Activated T-cell treated with anti-CD3 and anti-CD28 coated beads, Interleukin-2, amount 50 U/mL, for 24 hours (primary cell): Measurements from ENCODE around the gene TRIOBP.
"Not testable (repeated sequence)": the region's sequence is repeated elsewhere in the genome, so short reads cannot be mapped to it uniquely, and the experiment has no call there.

Experiments used
- DNase-seq: peaks from one replicate; pipeline ENCODE4 v3.0.0-alpha.2; 2020
- H3K27ac Mint-ChIP-seq: 2 replicates; pipeline ENCODE4 v1.8.0; 2020; ENCODE audit warnings: mild to moderate bottlenecking, mixed read lengths
- H3K27me3 Mint-ChIP-seq: 2 replicates; pipeline ENCODE4 v1.8.0; 2020; ENCODE audit warnings: mixed read lengths
- H3K36me3 Mint-ChIP-seq: 2 replicates; pipeline ENCODE4 v1.8.0; 2020; ENCODE audit warnings: low read depth, mixed read lengths
- H3K4me1 Mint-ChIP-seq: 2 replicates; pipeline ENCODE4 v1.8.0; 2020; ENCODE audit warnings: low read depth, mixed read lengths
- H3K4me3 Mint-ChIP-seq: 2 replicates; pipeline ENCODE4 v1.8.0; 2020; ENCODE audit warnings: mild to moderate bottlenecking, moderate library complexity, mixed read lengths
- H3K9me3 Mint-ChIP-seq: 2 replicates; pipeline ENCODE4 v1.8.0; 2020; ENCODE audit warnings: mixed read lengths

The TRIOBP gene

DNA sequence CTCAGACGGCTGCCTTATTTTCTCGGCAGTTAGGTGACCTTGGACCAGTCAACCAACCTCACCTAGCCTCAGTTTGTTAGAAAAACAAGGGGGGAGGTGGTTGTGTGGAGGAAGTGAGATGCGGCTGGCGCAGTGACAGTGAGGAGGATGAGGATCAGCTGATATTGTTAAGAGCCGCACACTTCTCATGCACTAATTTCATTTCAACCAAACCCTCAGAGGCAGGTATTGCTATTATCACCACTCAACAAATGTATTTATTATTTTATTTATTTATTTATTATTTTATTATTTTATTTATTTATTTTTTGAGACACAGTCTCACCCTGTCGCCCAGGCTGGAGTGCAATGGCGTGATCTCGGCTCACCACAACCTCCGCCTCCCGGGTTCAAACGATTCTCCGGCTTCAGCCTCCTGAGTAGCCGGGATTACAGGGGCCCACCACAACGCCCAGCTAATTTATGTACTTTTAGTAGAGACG, 19.3 kb upstream of the TRIOBP start:
- Mint-ChIP-seq H3K27me3 (no peaks in the 10 kb centered on the region), H3K4me1 (peaks cover 59% of the 10 kb centered on the region), H3K36me3 (peaks cover 5% of the 10 kb centered on the region), H3K9me3 (no peaks in the 10 kb centered on the region), H3K4me3 (peak overlapping the region; percentile 79), H3K27ac (peak overlapping the region; percentile 93)
- DNase-seq = no peak

DNA sequence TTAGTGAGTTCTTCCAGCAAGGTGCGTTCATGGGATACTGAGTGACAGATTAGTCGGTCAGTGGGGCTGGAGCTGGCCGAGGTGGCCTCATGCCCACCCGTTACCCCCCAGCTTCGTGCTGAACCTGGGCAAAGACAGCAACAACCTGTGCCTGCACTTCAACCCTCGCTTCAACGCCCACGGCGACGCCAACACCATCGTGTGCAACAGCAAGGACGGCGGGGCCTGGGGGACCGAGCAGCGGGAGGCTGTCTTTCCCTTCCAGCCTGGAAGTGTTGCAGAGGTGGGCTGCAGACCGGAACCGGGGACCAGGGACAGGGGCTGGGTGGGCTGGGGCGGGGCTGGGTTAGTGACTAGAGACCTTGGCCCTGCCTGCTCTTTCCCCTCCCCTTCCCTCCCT, 18.5 kb upstream of the TRIOBP start:
- H3K4me3 Mint-ChIP-seq = no peak overlapping the region
- peaks cover 51% of the 10 kb centered on the region for H3K4me1 Mint-ChIP-seq

DNA sequence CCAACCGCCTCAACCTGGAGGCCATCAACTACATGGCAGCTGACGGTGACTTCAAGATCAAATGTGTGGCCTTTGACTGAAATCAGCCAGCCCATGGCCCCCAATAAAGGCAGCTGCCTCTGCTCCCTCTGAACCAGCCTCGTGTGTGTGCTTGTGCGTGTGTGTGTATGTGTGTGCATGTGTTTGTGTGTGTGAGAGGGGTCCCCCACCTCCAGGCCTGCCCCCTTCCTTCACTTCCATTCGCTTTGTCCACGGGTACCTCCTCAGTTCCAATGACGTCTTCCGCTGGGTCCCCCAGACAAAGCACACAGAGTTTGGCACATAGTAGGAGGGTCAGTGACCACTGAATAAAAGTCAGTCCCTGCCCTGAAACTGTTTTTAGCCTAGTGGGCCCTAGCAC, 17.2 kb upstream of the TRIOBP start:
- H3K9me3 Mint-ChIP-seq = no peaks in the 10 kb centered on the region
- no peak overlapping the region for H3K4me3 Mint-ChIP-seq
- peaks cover 41% of the 10 kb centered on the region for H3K4me1 Mint-ChIP-seq
- H3K36me3 Mint-ChIP-seq = peaks cover 5% of the 10 kb centered on the region
- H3K27ac Mint-ChIP-seq = peak overlapping the region; percentile 60
- no peak for DNase-seq
- H3K27me3 Mint-ChIP-seq = no peaks in the 10 kb centered on the region

More for the DNA sequence above, 18.5 kb upstream of the TRIOBP start:
- Mint-ChIP-seq H3K27ac (no peak overlapping the region), H3K36me3 (peaks cover 5% of the 10 kb centered on the region), H3K27me3 (no peaks in the 10 kb centered on the region), H3K9me3 (no peaks in the 10 kb centered on the region)
- no peak for DNase-seq

DNA sequence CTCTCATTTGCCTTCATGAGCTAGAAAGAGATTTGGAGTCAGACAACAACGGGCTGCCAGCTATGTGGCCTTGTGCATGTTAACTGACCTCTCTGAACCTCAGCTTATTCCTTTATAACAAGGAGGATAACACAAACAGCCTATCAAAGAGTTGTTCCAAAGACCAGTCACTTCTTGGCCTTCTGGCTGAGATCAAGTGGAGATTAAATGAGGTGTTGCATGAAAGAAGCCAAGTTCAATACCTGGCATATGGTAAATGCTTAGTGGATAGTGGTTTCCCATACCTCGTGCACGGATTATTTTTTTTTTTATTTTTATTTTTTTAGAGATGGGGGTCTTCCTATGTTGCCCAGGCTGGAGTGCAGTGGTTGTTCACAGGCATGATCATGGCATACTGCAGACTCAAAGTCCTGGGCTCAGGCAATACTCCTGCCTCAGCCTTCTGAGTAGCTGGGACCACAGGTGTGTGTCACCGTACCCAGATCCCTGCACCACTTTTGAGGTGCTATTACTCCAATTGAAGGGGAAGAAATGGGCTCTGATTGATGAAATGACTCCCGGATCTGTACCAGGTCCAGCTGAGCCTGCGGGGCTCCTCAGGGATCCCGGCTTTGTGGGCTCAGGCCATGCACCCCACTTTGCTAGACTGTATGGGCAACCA, 16.5 kb upstream of the TRIOBP start:
- Mint-ChIP-seq H3K27ac (no peak overlapping the region), H3K27me3 (no peaks in the 10 kb centered on the region), H3K4me1 (peaks cover 35% of the 10 kb centered on the region), H3K4me3 (no peak overlapping the region), H3K9me3 (no peaks in the 10 kb centered on the region), H3K36me3 (peaks cover 5% of the 10 kb centered on the region)
- DNase-seq = no peak

DNA sequence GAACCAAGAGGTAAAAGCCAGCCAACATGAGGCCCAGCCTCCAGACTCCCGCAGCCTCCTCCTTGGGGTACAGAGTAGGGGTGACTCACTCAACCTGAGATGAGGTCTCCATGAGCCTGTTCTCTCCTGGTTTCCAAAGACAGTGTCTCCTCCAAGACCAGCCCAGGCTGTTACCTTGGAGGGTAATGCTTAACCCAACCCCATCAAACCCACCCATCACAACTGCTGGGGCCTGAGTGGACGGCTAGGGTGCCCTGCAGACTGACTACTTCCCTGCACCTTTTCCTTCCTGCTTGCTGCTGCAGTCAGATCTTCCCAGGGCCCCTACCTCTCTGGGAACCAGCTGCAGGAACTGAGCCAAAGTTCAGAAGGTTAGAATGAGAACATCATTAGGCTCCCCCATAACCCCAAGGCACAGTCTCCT, 15.8 kb upstream of the TRIOBP start:
- H3K27ac Mint-ChIP-seq = no peak overlapping the region
- no peaks in the 10 kb centered on the region for H3K9me3 Mint-ChIP-seq
- DNase-seq = no peak
- H3K27me3 Mint-ChIP-seq = no peaks in the 10 kb centered on the region
- peaks cover 6% of the 10 kb centered on the region for H3K36me3 Mint-ChIP-seq
- H3K4me3 Mint-ChIP-seq = no peak overlapping the region
- peaks cover 32% of the 10 kb centered on the region for H3K4me1 Mint-ChIP-seq

DNA sequence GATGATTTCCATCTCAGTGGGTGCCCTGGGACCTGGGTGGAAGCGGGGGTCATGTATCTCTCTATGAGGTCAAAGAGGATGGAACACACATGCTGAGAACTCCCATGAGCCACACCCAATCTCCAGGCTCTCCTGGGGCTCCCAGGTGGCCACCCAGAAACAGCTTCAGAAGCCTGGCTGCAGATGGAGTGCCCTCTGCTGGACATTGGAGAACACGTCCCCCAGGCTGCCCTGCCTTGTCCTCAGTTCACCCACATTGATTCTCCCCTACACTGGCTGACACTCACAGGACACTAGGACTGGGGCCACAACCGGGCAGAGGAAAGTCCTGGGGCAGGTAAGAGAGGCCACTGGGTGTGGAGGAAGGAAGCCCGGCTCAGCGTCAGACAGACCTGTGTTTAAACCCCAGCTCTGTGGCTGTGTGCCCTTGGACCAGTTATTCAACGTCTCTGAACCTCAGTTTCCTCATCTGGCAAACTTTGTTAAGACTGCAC, 15.2 kb upstream of the TRIOBP start:
- Mint-ChIP-seq H3K27me3 (no peaks in the 10 kb centered on the region), H3K9me3 (no peaks in the 10 kb centered on the region), H3K4me1 (peaks cover 28% of the 10 kb centered on the region), H3K27ac (peak overlapping the region; percentile 71), H3K36me3 (peaks cover 12% of the 10 kb centered on the region), H3K4me3 (no peak overlapping the region)
- DNase-seq = peak; percentile 81

DNA sequence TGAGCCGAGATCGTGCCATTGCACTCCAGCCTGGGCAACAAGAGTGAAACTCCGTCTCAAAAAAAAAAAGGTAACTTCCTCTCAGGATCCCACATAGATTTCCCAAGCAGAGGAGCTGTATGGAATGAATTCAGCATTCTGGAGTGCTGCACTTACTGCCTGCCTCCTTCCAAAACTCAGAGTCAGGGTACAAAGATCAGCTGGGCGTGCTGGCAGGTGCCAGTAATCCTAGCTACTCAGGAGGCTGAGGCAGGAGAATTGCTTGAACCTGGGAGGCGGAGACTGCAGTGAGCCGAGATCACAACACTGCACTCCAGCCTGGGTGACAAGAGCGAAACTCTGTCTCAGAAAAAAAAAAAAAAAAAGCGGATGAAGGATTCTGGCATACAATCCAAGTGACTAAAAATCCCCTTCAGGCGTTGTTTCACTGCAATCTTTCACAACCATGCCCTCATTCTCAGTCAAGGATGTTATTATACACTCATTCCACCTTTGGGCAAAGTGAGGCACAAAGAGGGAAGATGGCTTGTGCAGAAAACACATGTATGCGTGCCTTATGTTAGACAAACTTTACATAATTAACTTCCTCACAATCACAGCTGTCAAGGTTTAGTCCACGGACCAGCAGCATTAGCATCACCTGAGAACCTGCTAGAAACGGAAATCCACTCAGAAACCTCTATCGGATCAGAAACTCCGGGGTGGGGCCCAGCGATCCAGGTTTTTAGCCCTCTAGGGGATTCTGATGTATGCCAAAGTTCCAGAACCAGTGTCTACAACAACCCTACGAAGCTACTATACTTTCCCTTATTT, 11.8 kb upstream of the TRIOBP start:
- Mint-ChIP-seq H3K27me3 (no peaks in the 10 kb centered on the region), H3K4me1 (peaks cover 36% of the 10 kb centered on the region), H3K27ac (peak overlapping the region; percentile 97), H3K4me3 (peak overlapping the region; percentile 99), H3K36me3 (peaks cover 37% of the 10 kb centered on the region), H3K9me3 (no peaks in the 10 kb centered on the region)
- DNase-seq = no peak

DNA sequence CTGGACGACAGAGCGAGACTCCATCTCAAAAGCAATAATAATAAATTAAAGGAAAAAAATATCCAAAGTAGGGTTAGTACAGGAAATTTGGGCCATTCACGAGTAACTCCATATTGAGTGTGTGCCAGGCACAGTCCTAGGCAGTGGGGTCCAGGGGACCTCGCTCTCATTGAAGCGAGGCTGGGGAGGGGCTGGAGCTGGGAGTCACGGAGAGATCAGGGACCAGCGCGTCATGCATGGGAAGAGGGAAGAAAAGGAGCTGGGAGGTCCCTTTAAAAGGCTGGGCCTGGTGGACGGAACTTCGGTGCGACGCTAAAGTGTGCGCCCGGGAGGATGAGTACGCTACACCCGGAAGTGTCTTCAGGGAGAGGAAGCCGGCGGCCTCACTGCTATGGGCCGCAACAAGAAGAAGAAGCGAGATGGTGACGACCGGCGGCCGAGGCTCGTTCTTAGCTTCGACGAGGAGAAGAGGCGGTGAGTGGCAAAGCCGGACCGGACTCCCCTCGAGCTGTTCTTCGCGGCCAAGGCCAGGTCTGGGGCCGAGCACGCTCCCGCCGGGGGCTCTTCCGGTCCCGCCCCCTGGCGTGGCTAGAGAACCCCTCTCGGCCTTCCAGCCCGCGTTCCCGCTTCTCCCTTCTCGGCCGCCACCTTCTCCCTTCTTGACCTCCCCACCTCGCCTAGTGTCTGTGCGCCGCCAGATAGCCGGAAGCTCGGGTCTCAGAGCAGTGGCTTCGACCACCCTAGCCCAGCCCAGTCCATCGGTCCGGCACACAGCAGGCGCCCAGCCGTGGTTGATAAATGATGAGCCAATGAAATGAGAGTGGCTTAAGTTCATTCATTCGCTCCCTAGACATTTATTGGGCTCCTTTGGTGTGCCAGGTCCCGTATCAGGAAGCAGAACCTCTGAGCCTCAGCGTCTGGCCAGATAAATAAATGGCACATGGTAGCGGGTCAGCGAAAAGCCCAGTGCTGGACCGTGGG, 10.6 kb upstream of the TRIOBP start, which contains the start of gene NOL12:
NOL12 (plus strand) TSS at position 342 of the 981 bp plus-strand sequence; CDS start at position 392, 50 bp downstream.
- DNase-seq = peak; percentile 90
- Mint-ChIP-seq H3K4me1 (peaks cover 33% of the 10 kb centered on the region), H3K27ac (peak within 1 kb of the TSS; percentile 97), H3K36me3 (peaks cover 50% of the 10 kb centered on the region), H3K9me3 (no peaks in the 10 kb centered on the region), H3K4me3 (peak within 1 kb of the TSS; percentile 99), H3K27me3 (no peaks in the 10 kb centered on the region)

DNA sequence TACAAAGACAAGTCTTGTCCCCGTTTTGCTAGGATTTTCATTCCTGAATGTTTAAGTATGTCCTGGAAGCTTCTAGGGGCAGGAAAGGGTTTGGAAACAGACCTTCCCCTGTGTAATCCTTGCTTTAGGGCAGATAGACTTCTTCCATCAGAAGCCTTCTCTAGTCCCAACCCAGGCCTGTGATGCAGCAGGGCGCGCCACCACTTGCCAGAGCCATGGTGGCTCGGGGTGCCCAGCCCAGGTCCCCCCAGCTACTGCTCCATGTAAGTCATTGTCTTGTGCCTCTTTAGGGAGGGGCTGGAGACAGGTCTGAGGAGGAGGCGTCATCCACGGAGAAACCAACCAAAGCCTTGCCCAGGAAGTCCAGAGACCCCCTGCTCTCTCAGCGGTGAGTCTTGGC, 6.4 kb upstream of the TRIOBP start:
- Mint-ChIP-seq H3K4me1 (peaks cover 28% of the 10 kb centered on the region), H3K4me3 (no peak overlapping the region), H3K27ac (no peak overlapping the region), H3K27me3 (no peaks in the 10 kb centered on the region), H3K36me3 (peaks cover 88% of the 10 kb centered on the region), H3K9me3 (no peaks in the 10 kb centered on the region)
- DNase-seq = no peak

DNA sequence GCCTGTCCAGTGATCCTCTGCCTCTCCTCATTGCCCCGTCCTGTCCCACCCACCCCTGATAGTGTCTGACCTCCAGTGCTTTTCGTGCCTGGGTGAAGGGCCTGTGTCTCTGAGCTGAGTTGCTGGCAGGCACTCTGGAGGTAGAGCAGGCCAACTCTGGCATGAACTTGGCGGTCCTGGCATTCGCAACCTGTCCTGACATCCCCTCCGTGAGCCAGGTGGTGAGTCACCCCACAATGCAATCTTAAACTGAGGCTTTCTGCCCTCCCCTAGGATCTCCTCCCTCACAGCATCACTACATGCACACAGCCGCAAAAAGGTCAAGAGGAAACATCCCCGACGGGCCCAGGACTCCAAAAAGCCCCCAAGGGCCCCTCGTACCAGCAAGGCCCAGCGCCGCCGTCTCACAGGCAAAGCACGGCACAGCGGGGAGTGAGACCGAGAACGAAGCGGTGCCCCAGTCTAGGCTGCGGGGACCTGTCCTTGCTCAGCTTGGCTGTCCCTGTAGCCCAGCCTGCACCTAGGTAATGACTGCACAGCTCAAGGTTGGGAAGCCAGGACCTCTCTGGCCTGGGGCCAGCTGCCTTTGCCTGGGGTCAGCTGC, 5.8 kb upstream of the TRIOBP start:
- no peak overlapping the region for H3K4me3 Mint-ChIP-seq

DNA sequence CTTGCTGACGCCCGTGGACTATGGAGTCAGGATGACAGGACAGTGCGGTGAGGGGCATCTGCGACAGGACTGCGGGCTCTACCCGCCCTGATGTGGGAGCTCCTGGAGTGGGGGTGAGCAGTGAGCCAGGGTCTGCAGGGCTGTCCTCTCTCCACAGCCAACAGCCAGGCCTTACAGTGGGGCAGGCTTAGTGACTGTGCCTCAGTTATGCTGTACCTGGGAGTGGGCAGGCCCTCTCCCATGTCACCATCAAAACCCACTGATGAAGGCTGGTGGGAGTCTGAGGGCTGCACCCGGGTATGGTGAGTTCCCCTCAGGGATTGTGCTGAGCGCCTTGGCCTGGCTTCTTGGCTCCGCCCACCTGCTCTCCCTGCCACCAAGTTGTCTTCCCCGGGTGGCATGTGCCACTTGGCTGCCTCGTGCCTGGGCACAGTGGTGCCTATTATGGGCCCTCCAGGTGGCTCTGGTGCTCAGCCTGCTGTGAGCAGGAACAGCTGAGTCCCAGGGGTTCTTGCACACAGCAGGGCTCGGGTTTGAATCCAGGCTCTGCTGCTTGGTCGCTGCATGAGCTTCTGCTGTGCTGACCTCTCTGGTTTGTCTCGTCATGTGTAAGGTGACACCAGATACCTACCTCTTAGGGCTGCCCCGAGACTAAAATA, 4.1 kb upstream of the TRIOBP start:
- no peaks in the 10 kb centered on the region for H3K27me3 Mint-ChIP-seq
- no peaks in the 10 kb centered on the region for H3K9me3 Mint-ChIP-seq
- no peak overlapping the region for H3K27ac Mint-ChIP-seq
- peaks cover 29% of the 10 kb centered on the region for H3K4me1 Mint-ChIP-seq
- DNase-seq = no peak
- H3K4me3 Mint-ChIP-seq = no peak overlapping the region
- peaks cover 83% of the 10 kb centered on the region for H3K36me3 Mint-ChIP-seq

More for the DNA sequence above, 5.8 kb upstream of the TRIOBP start:
- Mint-ChIP-seq H3K27me3 (no peaks in the 10 kb centered on the region), H3K27ac (no peak overlapping the region), H3K9me3 (no peaks in the 10 kb centered on the region), H3K36me3 (peaks cover 94% of the 10 kb centered on the region), H3K4me1 (peaks cover 31% of the 10 kb centered on the region)
- no peak for DNase-seq

DNA sequence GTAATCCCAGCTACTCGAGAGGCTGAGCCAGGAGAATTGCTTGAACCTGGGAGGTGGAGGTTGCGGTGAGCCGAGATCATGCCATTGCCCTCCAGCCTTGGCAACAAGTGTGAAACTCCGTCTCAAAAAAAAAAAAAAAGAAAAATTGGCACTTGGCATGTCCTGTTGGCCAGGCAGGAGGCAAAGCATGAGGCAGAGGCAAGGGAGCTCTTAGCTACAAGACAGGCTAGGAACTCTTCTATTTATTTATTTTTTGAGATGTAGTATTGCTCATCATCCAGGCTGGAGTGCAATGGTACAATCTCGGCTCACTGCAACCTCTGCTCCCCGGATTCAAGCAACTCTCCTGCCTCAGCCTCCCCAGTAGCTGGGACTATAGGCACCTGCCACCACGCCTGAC, 2.7 kb upstream of the TRIOBP start:
- peaks cover 69% of the 10 kb centered on the region for H3K36me3 Mint-ChIP-seq
- H3K27me3 Mint-ChIP-seq = not testable (repeated sequence)

DNA sequence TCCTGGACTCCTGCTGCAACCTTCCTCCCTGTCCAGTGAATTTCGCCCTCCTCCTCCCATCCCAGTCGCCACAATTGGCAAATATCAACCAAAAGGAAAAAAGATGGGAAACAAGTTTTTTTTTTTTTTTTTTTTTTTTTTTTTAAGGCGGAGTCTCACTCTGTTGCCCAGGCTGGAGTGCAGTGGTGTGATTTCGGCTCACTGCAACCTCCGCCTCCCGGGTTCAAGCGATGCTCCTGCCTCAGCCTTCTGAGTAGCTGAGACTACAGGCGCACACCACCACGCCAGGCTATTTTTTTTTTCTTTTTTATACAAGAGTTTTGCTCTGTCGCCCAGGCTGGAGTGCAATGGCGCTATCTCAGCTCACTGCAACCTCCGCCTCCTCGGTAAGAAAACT, 590 bp upstream of the TRIOBP start:
- Mint-ChIP-seq H3K36me3 (peaks cover 50% of the 10 kb centered on the region), H3K27ac (peak overlapping the region; percentile 2), H3K4me1 (peaks cover 16% of the 10 kb centered on the region)
- not testable (repeated sequence) for DNase-seq, H3K9me3 Mint-ChIP-seq, H3K27me3 Mint-ChIP-seq, H3K4me3 Mint-ChIP-seq

More for the DNA sequence above, 2.7 kb upstream of the TRIOBP start:
- H3K27ac Mint-ChIP-seq, DNase-seq, H3K4me3 Mint-ChIP-seq, H3K9me3 Mint-ChIP-seq: not testable (repeated sequence)
- peaks cover 18% of the 10 kb centered on the region for H3K4me1 Mint-ChIP-seq
